ENCODE measurements around the gene OVCA2. TPM values are rescaled to one million over a fixed set of nuclear protein-coding genes. Genes with fewer than 3 reads are reported as not detected.

The OVCA2 gene
- total RNA-seq, result 60.8 and 76.1 TPM in 2 replicates

DNA sequence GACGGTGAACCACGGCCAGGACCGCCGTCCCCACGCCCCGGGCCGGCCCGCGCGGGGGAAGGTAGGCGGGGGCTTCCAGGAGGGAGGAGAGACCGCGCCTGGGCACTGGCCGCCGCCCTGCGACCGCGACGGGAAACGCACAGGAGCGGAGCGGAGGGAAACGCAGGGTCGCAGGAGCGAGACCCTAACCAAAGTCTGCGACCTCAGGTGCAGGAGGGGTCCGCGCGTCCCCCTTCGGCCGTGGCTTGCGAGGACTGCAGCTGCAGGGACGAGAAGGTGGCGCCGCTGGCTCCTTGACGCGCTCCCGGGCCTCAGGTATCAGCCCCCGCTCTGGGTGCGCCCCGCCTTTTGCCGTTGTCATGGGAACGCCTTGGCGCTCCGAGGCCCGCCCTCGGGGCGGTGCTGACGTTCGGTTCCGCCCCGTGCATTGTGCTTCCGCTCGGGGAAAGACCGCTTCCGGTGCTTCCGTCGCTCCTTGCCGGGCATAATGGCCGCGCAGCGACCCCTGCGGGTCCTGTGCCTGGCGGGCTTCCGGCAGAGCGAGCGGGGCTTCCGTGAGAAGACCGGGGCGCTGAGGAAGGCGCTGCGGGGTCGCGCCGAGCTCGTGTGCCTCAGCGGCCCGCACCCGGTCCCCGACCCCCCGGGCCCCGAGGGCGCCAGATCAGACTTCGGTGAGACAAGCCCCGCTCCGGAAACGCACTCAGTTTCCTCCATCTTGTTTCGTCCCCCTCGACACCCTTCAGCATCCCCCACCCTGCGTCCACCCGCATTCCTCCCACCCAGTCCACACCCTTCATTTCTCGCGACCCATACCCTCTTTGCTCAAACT is at the start of gene OVCA2:
OVCA2 (plus strand) TSS at position 462 of the 829 bp plus-strand sequence; CDS start at position 488, 26 bp downstream.
- peak; percentile 48 for DNase-seq (ENCODE audit: extremely low read depth, low read depth, low spot score)

DNA sequence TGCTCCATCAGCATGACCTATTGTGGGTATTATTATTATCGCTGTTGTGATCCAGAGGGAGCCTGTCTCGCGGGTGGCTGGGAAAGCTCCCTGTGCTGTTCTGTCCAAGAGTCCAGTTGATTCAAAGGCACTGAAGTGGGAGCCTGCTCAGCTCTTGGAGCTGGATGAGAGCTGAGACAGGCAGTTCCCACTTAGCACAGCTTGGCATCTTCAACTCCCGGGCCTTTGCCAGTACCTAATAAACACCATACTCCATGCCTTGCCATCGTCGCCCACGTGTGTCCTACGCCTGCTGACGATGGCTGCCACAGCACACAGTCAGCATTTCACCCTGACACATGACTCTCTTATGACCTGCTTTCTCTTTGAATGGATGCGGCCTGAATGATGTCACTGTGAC is 49.3 kb upstream of the OVCA2 start:
- no peak for DNase-seq (ENCODE audit: extremely low read depth, low read depth, low spot score)

DNA sequence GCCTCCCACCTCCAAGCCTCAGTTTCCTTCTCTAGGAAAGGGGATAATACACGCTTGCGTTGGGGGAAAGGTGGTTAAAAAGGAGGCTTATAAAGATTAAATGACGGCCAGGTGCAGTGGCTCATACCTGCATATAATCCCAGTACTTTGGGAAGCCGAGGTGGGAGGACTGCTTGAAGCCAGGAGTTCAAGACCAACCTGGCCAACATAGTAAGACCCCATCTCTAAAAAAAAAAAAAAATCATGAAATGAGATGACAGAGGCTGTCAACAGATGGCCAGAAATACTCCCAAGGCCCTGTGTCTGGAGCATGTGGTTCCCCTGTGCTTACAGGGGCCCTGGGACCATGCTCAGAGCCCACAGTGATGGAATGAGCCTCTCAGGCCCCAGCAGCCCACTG is 47.1 kb upstream of the OVCA2 start:
- no peak for DNase-seq (ENCODE audit: extremely low read depth, low read depth, low spot score)

DNA sequence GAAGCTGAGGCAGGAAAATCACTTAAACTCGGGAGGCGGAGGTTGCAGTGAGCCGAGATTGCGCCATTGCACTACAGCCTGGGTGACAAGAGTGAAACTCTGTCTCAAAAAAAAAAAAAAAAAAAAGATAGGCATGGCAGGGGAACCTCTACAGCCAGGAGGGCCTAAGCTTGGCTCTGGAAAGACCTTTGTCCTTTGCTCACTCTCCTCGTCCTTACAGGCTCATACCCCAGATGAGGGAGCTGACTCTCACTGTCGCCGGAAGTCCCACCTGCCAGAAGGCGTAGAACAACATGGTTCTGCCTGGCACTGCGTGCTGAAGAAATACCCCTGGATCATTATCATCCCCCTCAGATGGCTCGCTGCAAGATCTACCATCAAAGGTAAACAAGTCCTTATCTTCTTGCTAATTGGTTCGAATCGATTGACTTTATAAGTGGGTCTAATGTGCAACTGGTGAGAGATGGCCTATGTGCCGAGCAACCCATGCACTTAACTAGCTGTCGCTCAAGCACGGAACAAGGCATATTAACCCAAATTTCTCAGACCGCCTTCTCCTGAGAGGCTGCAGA is 46.4 kb upstream of the OVCA2 start:
- no peak for DNase-seq (ENCODE audit: extremely low read depth, low read depth, low spot score)

DNA sequence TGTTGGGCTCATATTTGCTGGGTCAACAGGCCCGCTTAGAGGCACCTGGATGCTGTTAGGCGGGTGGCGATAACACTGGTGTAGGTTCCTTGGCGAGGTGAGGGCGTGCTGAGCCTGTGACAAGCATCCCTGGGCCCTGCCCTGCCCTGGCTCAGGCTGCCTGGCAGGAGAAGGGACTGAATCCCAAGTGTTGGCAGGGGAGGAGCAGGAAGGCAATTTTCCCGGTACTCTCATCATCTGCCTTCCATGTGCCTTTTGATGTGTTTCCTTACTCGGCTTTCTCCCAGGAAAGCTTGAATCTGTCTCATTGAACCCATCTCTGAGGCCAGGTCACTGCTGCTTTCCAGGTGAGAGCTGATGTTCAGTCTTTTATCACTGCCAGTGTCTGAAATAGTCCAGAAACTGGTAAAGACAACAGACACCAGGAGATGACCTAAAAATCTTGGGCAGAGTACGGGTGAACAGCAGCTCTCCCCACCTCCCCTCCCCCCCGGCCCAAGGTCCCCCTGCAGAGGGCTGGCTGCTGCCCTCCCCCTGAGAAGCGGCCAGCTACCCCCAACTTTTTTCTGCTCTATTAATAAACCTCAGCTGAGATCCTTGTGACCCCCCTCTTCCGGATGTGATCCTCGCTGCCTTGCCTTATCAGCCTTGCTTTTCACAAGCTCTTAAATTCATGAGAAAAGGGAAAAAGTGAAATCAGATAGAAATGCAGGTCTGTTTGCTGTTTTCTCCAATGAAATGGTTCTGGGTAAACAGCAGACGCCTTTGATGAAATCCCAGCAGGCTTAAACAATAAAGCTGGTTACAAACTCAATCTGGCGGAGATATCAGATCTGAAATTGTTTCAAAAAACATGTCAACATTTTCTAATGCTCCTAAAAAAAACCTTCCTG is 45.7 kb upstream of the OVCA2 start:
- no peak for DNase-seq (ENCODE audit: extremely low read depth, low read depth, low spot score)

DNA sequence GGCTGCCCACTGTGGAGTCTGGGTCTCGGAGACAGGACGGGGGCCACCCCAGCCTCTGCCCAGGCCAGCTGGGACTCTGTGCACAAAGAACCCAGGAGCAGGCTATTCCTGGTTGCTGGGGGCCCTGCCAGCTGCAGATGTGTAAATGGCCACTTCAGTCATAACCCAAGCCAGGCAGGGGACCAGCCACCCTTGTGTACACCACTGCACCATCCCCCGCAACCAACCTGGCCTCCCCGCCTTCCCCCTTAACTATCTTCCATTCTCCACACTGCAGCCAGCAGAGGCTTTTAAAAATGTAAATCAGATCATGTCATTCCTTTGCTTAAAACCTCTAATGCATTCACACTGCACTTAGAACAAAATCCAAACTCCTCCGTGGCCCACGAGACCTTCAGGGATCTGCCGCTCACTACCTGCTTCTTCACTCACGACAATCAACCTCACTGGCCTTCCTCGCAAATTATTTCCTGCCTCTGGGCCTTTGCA is 45.0 kb upstream of the OVCA2 start:
- no peak for DNase-seq (ENCODE audit: extremely low read depth, low read depth, low spot score)

DNA sequence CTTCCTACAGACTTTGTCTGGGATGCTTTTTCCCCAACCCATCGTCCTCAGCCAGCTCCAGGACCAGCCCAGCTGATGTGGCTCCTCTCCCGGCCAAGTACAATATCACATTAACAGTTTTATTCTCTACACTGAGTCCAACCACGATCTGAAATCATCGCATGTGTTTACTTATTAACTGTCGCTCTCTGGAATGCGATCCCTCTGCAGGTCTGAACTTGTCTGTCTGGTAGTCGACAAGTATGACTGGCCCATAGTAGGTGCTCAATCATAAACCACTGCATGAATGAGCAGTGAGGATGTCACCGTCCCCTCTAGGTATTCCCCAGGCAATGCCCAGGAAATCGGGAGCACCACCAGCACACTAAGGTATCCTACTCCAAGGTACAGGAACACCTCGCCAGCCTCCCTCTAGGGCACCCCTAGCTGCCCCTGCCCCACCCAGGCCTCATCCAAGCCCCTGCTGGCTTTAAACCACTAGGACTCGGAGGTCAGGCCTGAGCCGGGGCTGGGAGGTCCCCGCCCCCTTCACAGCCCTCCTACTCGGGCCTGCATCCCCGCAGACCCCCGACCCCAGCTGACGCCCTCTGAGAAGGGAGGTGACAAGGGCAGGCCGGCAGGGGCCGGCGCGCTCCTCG is 44.4 kb upstream of the OVCA2 start:
- no peak for DNase-seq (ENCODE audit: extremely low read depth, low read depth, low spot score)

DNA sequence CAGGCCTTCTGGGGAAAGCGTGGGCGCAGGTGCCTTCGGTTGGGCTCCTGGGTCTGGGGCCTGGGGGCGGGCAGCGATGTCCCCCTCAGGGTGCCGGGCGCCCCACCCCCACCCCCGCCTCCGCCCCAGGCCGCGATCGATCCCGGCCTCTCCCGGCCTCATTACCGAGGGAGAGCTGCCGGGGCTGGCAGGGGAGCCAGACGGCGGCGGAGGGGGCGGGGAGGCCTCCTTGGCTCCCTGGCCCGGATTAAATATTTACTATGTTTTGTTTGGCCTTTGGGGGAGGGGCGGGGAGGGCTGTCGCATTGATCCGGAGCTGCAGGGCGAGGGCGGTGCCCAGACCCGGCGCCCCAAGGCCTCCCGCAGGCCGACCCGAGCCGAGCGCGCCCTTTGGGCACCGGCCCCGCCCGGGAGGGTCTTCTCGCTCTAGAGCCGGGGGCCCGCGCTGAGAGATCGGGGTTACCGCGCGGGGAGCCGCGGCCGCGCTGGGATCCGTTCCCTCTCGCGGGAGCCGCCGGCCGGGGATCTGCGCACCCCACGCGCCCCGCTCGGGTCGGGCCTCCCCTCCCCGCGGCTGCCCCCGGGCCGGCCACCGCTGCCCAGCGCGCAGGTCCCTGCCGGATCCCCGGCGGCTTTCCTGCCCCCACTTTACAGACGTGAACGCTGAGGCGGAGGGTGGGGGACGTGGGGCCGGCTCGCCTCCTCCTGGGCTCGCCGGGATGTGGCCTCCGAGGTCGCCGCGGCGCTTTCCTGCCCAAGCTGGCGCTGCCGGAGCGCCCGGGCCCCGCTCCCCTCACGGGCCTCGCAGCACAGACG is 43.7 kb upstream of the OVCA2 start:
- no peak for DNase-seq (ENCODE audit: extremely low read depth, low read depth, low spot score)

DNA sequence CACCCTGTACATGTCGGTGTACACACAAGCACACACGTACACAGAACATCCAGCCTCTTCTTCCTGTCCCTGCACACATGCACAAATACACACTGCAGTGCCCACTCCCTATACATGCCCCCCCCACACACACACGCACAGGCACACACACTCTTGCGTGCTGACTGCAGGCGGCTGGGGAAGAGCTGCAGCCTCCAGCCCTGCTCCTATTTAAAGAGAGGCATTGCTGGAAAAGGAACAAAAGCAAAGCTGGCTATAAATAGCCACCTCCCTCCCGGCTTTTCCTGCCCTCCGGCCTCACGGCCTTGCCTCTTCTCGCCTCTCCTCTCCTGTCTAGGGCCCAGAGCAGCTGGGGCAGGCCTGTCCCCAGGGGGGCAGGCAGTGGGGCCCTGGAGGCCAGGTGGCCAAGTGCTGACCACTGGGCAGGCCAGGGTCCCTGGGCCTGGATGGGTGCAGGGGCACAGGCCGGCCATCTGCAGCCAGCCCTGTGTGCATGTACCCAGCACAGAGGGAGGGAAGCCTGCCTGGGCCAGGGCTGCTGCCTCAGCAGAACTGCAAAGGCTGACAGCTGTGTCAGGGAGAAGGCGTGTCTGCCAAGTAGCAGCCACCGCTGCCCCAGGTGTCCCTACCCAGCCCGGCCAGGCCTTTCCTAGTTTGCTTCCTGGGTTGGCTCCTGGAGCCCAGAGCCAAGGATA is 42.1 kb upstream of the OVCA2 start:
- DNase-seq (ENCODE audit: extremely low read depth, low read depth, low spot score), result no peak

DNA sequence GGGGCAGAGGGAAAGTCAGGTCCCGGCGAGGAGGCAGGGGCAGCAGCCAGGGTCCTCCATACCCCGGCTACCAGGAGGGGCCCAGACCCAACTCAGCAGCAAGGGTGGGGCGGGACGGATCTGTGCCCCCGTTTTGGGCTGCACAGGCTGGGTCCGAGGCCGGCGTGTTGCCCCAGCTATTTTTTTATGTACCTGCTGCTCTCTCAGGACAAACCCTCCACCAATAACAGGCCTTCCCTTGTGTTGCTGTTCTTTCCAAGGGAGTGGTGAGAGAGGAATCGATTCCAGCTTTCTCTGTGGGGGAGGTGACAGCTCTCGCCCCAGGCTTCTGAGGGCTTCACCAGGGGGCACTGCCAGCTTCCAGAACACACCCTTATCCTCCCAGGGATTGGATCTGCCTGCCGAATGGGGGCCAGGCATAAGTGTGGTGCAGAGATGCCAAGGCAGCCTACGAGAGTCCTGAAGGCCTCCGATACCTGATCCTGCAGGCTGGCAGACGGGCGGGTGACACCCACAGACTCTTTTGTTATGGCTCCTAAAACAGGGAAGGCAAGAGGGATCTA is 39.0 kb upstream of the OVCA2 start:
- DNase-seq (ENCODE audit: extremely low read depth, low read depth, low spot score), result no peak

DNA sequence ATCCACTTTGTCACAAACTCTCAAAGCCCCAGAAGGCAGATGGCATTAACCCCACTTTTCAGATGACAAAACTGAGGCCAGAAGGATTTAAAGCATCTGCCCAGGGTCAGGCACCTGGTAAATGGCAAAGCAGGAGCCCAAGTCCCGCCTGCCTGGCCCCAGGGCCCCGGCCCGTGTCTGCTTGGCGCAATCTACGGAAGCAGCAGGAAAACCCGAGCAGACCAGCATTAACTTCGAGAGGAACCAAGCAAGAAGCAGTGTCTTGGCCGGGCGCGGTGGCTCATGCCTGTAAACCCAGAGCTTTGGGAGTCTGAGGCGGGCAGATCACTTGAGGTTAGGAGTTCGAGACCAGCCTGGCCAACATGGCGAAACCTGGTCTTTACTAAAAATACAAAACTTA is 38.3 kb upstream of the OVCA2 start:
- no peak for DNase-seq (ENCODE audit: extremely low read depth, low read depth, low spot score)

DNA sequence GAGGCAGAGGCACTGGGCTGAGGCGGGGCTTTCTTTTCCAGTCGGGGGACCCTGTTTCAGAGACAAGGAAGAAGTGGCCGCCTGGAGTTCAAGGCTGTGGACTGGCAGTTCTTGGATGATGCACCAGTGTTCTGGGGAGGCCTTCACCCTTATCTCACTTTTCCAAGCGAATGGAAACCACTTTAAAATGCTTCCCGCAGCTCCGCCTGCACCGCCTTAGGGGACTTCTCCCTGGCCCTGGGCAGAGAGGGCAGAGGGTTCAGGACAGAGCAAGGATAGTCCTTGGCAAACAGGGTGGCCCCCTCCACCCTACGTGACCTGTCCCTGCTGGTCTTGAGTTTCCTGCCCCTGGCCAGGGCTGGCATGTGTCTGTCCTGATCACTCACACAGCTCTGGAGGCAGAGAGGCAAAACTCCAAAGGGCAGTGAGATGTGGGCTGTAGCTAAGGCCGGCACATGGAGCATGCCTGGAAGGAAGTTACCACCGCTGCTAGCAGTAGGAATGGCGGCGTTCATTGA is 37.3 kb upstream of the OVCA2 start:
- DNase-seq (ENCODE audit: extremely low read depth, low read depth, low spot score), result no peak

DNA sequence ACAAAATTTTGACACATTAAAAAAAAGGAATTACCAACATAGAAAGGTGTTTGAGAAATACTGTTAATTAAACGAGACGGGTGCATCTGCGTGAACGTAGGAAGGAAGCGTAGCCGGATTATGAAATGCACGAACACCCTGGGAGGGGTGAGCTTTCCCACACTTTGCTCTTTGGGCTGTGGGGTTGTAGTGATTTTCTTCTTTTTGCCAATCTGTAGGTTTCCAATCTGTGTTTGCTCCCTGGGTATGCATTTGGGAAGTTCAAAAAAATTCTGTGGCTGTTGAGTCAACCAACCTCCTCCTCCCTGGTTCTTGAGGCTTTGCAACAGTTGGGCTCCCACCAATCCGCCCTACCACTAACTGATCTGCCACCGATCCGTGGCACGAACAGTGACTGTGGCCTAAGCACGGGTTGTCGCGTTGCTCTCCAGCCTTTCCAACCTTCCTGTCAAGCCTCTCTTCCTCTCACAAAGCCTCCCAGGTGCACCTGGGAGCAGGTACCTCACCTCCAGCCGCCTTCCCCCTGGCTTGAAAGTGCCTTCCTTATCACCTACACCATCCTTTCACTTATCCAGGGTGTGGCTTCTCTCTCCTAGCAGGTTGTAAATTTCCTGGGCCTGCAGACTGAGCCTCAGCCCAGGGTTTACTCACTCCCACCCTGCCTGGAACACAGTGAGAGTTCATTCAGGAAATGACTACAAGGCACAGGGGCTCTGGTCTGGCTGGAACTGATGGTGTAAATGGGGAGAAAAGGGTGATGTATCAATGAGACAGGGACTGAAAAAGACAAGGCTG is 33.3 kb upstream of the OVCA2 start:
- DNase-seq (ENCODE audit: extremely low read depth, low read depth, low spot score), result no peak

DNA sequence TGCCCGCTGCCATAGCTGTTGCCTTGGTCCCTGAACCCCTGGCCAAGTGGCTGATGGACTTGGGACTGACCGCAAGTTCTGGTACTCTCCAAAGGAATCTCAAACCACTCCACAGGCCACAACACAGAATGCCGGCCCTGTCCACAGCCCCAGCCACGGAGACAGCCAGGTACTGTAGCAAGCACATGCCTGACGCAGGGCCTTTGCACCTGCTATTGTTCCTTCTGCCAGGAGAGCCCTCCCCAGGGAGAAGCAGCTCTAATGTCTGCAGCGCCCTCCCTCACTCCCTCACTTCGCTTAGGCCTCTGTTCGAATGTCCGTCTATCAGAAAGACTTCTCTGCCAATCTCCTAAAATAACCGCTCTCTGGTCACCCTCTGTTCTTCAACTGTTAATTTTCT is 32.1 kb upstream of the OVCA2 start:
- no peak for DNase-seq (ENCODE audit: extremely low read depth, low read depth, low spot score)

DNA sequence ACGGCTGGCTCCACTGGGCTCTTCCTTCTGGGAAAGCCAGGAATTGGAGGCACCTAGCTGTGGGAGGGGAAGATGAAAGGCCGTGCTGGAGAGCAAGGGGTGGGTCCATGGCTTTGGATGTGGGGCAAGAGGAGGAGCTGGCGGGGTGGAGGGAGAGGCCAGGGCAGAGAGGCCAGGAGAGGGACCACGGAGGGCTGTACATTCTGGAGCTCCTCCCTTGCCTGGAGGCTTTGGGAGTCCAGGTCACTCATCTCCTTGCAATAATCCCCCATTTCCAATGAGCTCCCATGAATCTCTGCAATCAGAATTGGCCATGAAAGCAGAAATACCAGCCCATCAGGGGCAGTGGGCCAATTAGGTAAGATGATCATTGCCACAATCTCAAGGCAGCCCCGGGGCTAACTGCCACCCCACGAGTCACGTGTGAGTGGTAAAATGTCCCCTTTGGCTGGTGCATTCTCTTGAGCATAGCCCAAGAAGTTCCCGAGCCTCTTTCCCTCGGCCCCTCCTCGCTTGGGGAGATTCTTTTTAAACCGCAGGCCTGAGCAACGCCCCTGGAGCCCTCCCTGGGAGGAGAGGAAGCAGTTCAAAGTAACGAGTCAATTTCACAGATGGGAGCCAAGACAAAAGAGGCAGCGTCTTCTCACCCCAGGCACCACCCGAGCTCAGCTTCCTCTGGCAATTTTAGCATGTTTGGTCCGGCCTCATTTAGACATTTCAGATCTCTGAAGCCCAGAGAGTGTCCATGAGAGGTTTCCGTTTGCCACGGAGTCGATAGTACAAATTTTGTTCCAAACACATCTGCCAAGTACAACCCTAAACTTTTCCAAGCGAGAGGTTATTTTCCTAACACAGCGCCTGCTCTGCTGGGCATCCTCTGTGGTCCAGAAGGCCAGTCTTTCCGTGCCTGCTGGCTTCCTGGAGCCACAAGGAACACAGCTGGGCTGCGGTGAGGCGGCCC is 30.1 kb upstream of the OVCA2 start:
- no peak for DNase-seq (ENCODE audit: extremely low read depth, low read depth, low spot score)

DNA sequence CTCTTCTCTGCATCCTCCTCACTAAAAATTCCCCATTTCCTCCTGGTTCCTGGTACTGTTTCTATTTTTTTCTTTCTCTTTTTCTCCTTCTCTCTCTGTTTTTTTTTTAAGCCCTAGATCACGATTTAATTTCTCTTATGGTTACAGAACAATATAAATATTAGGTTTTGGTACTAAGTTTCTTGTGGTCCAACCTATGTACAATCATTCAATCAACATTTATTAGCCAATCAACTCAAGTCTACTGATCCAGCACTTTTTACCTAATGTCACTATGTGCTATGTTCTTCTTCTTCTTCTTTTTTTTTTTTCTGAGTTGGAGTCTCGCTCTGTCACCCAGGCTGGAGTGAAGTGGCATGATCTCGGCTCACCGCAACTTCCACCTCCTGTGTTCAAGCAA is 29.3 kb upstream of the OVCA2 start:
- DNase-seq (ENCODE audit: extremely low read depth, low read depth, low spot score), result no peak

All from glomerular endothelial cell (primary cell).